Stimulated activated CD8-positive, alpha-beta memory T cell treated with anti-CD3 and anti-CD28 coated beads, Interleukin-15, amount 100 ng/mL, for 4 hours (primary cell): ENCODE data around the gene FBXL19.
"Not testable (repeated sequence)": the region's sequence is repeated elsewhere in the genome, so short reads cannot be mapped to it uniquely, and the experiment has no call there.

Source experiments
- DNase-seq, 2 donors: peaks; one replicate each; pipeline ENCODE4 v3.0.0-alpha.2; 2020; ENCODE audit warnings: low read depth in 2 of 2

Gene FBXL19

GRCh38 chr16:30923554-30924075 is at the start of gene FBXL19:
FBXL19 (plus strand) TSS chr16:30923572; CDS start chr16:30925755, 2,183 bp downstream.
- no peak for DNase-seq

- DNase-seq = no peak
Observed at GRCh38 chr16:30874244-30874820, 49.0 kb upstream of the FBXL19 start.

- DNase-seq = peak; percentile 77 to 84
Observed at GRCh38 chr16:30874821-30875717, 48.3 kb upstream of the FBXL19 start.

- no peak for DNase-seq
Observed at GRCh38 chr16:30875871-30876801, 47.2 kb upstream of the FBXL19 start.

GRCh38 chr16:30876867-30877266 is 46.5 kb upstream of the FBXL19 start:
- DNase-seq = no peak

- no peak for DNase-seq
Observed at GRCh38 chr16:30882429-30883310, 40.7 kb upstream of the FBXL19 start.

- DNase-seq = no peak
Observed at GRCh38 chr16:30884760-30885159, 38.6 kb upstream of the FBXL19 start.

GRCh38 chr16:30885196-30885595 is 38.2 kb upstream of the FBXL19 start:
- no peak for DNase-seq

- DNase-seq = no peak
Observed at GRCh38 chr16:30886145-30886544, 37.2 kb upstream of the FBXL19 start.

- DNase-seq = no peak
Observed at GRCh38 chr16:30887927-30888326, 35.4 kb upstream of the FBXL19 start.

GRCh38 chr16:30888856-30889499 is 34.4 kb upstream of the FBXL19 start:
- DNase-seq = no peak

- DNase-seq = no peak
Observed at GRCh38 chr16:30889721-30890120, 33.7 kb upstream of the FBXL19 start.

- DNase-seq = not testable (repeated sequence)
Observed at GRCh38 chr16:30891043-30891823, 32.1 kb upstream of the FBXL19 start.

GRCh38 chr16:30892670-30893416 is 30.5 kb upstream of the FBXL19 start:
- DNase-seq = no peak

GRCh38 chr16:30893417-30893743 is 30.0 kb upstream of the FBXL19 start:
- no peak for DNase-seq

GRCh38 chr16:30893744-30894539 is 29.4 kb upstream of the FBXL19 start, which contains the start of gene BCL7C:
BCL7C (minus strand) TSS chr16:30894077; CDS start chr16:30893944, 133 bp downstream.
- peak; percentile 60 to 69 for DNase-seq

GRCh38 chr16:30894540-30895368 is 28.6 kb upstream of the FBXL19 start:
- DNase-seq = no peak
